MM.1S (cell line): Measurements from ENCODE around the gene CNTNAP3.
"Not testable (repeated sequence)": the region's sequence is repeated elsewhere in the genome, so short reads cannot be mapped to it uniquely, and the experiment has no call there.

ENCODE experiments used
- CTCF ChIP-seq: fragments of 300-600 bp; sonication (generic); IDR thresholded peaks from 2 replicates; pipeline ENCODE4 v1.5.1; 2016; ENCODE audit warnings: antibody characterized with exemption, low read length, mixed read lengths
- EZH2 ChIP-seq: fragments of 300-600 bp; sonication (generic); optimal IDR thresholded peaks from 2 replicates; pipeline ENCODE3; 2017; ENCODE audit warnings: low read depth, mild to moderate bottlenecking, antibody characterized with exemption, low read length, mixed read lengths

GRCh38 chr9:39080081-39080480 is 207.9 kb downstream of the CNTNAP3 start:
- not testable (repeated sequence) for TF ChIP-seq CTCF, EZH2
